NOMO-1 treated with DMSO at 0.1 percent for 48 hours (cell line): ENCODE measurements around the gene ZDHHC11B.
"Not testable (repeated sequence)": the region's sequence is repeated elsewhere in the genome, so short reads cannot be mapped to it uniquely, and the experiment has no call there.

Source experiments
- DNase-seq: peaks from one replicate; lab custom pipeline; 2025; ENCODE audit not compliant: unreplicated experiment; lab: John Stamatoyannopoulos, UW

The ZDHHC11B gene

DNA sequence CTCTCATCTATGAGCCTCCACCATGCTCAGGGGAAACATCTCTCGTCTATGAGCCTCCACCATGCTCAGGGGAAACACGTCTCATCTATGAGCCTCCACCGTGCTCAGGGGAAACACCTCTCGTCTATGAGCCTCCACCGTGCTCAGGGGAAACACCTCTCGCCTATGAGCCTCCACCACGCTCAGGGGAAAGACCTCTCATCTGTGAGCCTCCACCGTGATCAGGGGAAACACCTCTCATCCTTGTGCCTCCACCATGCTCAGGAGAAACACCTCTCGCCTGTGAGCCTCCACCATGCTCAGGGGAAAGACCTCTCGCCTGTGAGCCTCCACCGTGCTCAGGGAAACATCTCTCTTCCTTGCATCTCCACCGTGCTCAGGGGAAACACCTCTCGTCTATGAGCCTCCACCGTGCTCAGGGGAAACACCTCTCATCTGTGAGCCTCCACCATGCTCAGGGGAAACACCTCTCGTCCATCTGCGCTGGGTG lies 30.3 kb downstream of the ZDHHC11B start:
- DNase-seq, result not testable (repeated sequence)

DNA sequence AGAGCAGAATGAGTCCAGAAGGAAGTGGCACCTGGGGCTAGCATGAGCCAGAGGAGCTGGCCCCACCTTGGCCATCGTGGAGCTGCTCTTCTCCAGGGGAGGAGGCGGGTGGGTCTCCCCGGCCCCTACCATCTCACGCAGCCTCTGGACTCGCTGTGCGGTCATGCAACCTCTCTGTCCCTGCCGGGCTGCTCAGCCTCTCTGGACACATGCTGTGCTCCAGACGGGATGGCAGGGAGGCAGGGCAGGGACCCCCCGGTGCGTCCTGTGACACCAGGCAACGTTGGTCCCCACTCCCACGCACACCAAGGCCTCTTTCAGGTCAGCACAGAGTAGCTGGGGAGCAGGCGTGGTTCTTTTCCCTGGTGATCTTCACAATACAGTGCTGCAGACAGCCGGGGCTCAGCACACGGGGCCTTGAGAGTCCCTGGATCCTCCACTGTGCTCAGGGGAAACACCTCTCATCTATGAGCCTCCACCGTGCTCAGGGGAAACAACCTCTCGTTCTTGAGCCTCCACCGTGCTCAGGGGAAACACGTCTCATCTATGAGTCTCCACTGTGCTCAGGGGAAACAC lies 30.9 kb downstream of the ZDHHC11B start:
- not testable (repeated sequence) for DNase-seq

DNA sequence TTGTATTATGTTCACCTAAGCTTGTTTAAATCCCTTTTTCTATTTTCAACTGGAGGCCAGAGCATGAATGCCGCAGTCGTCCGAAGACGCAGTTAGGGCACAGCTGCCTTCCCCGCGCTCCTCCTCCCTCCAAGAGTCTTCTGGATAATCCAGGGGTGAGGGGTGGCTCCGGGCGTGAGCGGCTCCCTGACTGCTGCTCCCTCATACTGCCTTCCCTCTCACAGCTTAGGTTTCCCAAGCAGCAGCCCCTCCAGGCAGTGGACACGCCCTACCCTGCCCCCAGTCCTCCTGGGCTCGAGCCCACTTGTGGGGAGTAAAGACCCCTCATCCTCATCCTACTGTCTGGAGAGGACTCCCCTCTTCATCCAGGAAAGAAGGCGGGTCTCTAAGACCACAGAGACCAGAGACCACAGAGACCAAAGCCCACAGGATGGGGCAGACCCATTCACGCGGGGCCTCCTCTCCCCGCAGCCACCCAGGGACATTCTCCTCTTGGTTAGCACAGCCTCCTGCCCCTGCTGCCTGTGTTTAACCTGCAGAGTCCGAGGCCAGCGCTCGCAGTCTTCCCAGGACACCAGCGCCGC lies 31.9 kb downstream of the ZDHHC11B start:
- DNase-seq, result not testable (repeated sequence)

DNA sequence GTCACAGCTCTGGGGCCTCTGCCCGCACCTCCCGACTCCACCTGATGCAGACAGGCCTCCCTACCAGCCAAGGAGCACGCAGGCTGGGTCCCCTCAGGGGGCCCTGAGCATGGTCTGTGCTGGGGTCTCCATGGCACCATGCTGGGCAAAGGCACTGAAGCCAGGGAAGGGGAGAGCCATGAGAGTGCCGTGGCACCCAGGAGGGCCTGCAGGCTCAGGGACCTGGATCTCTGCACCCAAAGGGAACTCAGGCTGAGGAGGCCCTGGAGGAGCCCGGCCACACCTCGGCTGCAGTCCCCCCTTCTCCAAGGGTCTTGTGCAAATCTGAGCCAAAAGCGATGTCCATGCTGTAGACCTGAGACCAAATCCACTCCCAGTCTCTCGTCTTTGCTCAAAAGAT lies 32.5 kb downstream of the ZDHHC11B start:
- not testable (repeated sequence) for DNase-seq

DNA sequence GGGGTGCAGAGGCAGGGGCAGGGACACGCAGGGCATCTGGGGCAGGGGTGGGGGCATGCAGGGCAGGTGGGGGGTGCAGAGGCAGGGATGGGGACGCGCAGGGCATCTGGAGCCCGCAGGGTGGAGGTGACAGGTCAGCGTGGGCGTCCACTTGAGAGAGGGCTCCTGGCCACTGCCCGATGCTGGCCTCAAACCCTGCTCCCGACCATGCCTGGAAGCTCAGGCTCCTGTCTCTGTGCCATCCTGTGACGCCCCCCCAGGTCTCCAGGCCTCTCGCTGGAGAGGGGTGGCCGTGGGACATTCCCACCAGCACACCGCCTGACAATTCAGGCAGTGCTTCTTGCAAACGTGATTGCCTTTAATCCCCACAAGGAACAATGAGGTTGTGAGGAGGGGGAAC lies 33.0 kb downstream of the ZDHHC11B start:
- DNase-seq, result no peak

DNA sequence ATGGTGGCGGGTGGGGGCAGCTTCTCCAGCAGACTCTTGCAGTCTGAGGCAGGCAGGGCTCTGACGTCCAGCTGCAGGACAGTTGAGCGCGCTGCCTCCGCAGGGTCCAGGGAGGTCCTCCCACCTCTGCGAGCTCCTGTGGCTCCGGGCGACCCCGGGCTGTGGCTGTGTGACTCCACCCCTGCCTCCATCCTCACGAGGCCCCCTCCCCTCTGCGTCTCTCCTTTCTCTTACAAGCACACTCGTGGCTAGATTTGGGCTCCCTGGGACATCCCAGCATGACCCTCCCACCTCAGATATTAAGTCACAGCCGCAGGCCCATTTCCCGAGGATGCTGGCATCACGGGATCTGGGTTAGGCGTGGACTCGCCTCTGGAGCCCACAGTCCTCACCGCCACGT lies 34.3 kb downstream of the ZDHHC11B start:
- not testable (repeated sequence) for DNase-seq

DNA sequence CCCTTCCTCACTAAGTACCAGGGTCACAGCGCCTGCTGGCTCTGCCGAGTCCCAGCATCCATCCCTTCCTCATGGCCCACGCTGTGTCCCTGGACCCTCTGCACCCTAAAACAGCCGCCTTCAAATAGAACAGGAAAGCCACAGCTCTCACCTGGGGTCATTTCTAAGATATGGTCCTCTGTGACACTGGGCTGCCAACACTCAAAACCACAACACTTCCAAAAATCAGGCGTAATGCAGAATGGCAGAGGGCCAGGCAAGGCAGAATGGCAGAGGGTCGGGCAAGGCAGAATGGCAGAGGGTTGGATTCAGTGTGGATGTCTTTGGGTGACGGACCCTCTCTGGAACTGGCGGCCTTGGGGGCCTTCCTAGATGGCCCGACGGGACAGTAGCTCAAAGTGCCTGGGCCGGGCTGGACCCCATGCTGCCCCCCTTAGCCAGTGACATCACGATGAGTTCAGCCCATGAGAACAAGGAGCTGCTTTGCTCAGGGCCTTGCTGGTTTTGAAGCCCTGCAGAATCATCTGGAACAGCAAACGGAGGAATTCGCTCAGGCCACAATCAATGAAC lies 35.3 kb downstream of the ZDHHC11B start:
- no peak for DNase-seq

DNA sequence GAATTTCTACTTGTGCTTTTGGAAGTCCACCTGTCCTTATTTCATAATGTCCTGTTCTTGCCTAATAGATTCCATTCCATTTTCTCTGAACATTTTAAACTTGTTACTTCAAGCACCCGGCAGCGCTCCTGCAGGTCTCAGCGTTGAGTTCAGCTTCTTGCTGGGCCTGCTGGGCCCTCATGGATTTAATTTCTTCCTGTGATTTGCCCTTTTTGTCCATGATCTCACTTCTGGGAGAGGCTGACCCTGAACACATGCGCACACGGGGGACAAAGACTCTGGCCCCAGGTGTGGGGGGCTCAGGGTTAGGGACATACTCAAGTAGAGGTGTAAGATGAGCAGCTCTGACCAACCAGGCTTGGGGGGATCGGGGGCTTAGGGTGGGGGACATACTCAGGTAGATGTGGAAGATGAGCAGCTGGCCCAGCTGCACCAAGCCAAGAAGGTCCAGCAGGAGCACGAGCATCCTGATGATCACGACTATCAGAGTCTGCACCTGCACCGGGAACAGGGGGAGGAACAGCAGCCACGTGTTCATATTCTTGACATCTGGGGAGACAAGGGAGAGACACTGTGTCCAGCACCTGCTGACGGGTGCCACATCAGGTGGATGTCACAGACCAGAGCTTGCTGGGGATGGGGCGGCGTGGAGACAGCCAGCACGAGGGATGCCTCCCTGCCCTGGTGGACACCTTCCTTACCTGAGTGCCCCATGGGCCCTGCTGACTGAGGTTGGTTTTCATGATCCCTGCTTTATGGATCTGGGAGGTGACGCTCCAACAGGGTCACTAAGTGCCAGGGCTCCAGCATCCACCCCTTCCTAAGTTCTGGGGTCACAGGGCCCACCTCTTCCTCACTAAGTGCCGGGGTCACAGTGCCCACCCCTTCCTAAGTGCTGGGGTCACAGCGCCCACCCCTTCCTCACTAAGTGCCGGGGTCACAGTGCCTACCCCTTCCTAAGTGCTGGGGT lies 36.2 kb downstream of the ZDHHC11B start:
- not testable (repeated sequence) for DNase-seq

DNA sequence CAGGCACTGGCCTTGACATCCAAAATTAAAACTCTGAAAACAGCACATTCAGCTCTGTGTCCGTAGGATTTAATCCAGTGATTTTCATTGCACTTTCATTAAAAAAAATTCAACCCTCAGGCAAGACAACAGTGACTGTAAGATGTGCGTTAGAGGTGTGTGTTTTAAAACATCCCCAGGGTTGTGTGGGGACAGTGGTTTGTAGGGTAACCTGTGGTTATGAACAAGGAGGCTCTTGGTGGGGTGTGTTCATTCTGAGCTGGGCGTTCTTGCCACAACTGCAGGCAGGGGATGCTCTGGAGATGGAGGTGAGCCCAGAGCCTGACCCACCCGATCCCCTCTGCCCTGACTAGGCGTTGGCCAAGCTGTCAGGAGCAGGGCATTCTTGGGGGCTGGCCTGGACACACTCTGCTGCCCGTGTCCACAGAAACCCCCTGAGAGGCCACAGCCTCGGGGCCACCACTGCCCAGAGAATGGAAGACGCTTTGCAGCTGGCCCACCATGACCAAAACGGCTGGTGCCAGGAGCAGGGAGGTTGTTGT lies 37.2 kb downstream of the ZDHHC11B start:
- not testable (repeated sequence) for DNase-seq

DNA sequence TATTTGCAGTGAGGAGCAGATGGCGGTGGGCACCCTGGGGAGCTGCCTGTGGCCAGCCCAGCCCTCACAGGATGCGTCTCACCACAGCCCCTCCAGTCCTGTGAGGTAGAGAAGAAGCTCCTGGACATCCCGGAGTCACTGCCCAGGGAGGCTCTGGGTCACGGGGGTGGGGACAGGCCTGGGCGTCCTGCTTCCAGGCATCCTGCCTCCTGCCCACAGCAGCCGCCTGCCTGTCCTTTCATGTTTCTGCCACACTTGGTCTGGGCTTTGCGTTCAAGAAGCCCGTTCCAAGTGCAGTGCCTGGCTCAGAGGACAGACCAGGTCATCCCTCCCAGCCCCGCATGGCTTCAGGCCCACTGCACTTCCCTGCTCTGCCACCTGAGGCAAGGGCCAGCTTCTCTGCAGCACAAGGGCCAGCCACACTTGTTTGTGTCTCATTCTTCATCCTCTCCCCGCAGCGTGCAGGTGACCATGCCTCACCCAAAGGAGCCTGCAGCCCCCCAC lies 38.2 kb downstream of the ZDHHC11B start:
- no peak for DNase-seq

DNA sequence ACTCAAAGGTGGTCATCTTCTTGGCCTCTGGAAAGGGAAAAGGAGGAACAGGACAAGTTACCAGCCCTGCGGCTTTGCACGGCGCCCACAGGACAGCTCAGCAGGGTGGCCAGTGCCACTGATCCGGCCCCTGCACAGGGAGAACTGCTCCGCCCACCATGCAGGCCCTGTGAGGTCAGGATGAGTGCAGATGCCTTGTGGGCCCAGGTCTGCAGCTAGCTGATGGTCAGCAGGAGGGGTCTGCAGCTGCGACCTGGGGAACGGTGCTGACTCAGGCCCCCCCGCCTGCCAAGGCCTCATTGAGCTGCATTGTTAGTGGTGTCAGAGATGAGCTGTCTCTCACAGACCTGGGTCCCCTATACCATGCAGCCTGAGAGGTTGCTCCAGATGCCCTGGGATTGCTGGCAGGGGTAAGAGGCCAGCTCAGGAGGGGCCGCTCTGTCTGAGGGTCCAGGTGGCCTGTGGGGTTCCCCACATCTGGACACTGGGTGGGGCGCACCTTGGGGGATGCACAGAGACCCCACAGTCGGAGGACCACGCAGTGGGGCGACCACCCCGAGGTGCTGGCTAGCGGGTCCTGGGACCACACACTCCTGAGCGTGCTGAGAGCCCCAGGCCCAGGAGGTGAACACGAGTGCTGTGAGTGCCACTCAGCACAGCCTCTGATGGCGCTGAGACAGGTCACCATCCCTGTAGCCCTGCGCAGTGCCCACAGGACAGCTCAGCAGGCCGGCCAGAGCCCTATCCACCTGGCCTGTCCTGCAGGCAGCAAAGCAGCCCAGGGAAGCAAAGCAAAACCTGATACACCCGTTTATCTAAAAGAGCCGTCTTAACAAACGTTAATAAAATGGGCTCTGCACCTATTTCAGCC lies 39.0 kb downstream of the ZDHHC11B start:
- DNase-seq, result not testable (repeated sequence)

DNA sequence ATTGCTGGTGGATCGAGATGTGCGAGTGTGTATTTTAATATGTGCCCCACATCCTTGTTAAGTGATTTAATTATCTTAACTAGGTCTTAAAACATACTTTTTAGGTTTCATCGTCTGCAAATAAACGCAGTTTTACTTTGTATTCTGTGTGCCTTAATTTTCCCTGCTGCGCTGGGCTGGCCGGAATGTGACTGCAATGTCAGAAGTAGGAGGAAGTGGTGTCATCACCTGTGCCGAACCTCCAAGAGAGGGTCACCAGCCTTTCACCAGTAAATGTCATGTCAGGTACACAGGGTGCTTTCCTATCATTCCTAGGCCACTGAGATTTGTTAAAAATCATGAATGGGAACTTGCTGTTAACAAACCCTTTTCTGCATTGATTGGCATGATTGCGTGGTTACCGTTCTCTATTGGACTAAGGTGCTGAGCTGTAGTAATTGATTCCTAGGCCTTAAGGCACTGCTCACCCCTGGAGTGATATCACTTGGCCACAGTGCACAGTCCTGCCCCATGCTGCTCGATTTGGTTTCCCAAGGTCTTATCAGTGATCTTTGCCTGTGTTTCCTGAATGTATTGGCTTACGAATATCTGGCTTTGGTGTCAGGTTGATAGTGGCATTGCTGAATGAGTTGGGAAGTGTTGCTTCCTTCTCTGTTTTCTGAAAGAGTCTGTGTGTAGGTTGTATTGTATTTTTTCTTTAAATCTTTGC lies 40.7 kb downstream of the ZDHHC11B start:
- DNase-seq, result not testable (repeated sequence)

DNA sequence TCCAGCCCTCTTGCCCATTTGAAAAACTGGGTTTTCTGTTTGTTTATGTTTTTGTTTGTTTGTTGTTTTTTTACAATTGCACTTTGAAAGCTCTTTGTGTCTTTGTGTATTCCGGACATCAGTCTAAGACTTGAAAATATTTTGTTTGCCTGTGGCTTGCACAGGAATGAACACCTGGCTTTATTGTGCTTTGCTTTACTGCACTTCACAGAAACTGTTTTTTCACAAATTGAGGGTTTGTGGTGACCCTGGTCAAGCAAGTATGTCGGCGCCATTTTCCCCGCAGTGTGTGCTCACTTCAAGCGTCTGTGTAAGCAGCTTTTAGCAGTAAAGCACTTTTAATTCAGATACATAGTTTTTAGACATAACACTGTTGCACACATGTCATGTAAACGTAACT lies 42.3 kb downstream of the ZDHHC11B start:
- DNase-seq, result not testable (repeated sequence)

DNA sequence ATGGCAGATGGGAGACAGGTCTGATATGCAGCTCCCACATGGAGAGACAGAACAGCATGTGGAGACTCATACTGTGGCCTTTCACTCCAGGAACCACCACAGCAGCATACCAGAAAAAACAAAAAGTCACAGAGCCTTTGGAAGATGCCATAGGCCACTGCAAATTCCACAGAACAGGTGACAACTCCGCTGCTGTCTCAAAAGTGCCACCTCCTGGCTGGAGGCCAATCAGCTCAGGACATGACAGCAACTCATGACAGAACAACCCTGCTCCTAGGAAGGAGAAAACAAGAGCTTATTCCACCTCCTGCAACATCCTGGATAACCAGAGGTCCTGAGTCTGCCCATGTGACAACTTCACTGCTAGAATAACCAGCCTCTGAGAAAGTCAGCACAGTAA lies 50.4 kb downstream of the ZDHHC11B start:
- peak; percentile 6 for DNase-seq

DNA sequence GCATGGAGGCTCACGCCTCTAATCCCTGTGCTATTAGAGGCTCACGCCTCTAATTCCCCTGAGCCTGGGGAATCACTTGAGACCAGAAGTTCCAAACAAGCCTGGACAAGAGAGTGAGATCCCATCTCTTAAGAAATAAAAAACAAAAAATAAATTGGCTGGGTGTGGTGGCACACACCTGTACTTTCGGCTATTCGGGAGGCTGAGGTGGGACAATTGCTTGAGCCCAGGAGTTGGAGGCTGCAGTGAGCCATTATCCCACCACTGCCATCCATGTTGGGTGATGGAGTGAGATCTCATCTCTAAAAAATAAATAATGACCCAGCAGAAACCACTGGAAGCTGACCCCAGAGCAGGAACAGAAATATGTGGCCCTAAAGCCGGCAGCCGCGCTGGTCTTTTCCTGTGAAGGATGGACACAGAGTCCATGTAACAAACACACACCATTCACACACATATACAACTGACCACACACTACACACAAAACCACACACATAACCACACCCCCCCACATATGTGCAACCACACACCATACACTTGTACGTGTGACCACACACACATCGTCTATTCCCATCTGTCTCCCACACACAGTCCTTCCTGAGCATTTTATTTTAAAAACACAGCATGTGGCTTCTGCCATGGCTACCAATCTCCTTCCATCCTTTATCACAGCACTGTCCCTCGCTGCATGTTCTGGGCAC lies 51.6 kb downstream of the ZDHHC11B start:
- not testable (repeated sequence) for DNase-seq

DNA sequence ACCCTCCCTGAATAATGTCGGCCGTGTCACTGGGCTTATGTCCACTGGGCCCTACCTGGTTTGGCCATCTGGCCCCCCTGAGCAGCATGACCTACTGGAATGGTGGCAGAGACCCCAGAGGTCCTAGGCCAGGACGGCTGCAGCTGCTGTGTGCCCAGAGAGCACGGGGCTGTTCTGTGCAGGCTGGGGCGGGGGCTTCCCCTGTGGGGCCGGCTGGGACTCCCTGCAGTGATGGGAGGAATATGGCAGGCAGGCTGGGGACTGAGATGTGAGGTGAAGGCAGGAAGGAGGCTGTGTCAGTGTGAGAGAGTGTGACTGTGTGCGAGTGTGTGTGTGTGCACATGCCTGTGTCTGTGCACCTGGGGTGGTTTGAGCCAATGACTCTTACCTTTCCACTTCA lies 55.3 kb downstream of the ZDHHC11B start:
- DNase-seq, result not testable (repeated sequence)

DNA sequence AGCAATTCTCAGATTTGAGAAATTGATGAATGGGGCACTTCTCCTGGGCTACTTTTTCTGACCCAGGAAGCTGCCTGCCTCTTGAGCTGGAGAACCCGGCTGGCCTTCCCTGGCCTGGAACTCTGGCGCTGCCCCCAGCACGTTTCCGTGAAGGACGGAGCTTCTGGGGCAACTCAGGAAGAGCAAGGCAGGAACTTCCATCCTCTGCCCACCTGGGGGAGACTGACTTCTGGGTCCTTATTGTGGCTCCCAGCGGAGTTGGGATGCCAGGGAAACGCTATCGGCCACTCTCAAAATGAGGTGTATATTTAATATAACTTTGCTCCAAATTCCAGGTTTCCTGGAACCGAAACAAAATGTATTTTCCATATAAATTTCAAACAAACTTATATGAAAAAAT lies 57.4 kb downstream of the ZDHHC11B start:
- DNase-seq, result not testable (repeated sequence)

DNA sequence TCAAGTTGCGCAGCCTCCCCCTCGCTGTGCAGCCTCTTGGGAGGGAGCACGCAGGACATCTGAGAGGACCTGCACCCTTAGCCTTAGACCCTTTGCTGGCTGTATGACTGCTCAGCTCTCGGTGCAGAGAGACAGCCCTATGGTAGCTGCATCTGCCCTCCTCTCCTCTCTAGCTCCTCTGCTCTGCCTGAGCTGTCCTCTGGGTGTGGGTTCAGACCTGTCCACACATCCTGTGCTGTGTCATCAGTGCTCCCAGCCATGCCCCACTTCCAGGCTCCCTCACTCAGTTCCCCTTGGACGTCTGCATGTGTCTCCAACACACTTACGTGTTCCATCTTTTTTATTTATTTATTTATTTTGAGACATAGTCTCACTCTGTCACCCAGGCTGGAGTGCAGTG lies 60.7 kb downstream of the ZDHHC11B start:
- not testable (repeated sequence) for DNase-seq

DNA sequence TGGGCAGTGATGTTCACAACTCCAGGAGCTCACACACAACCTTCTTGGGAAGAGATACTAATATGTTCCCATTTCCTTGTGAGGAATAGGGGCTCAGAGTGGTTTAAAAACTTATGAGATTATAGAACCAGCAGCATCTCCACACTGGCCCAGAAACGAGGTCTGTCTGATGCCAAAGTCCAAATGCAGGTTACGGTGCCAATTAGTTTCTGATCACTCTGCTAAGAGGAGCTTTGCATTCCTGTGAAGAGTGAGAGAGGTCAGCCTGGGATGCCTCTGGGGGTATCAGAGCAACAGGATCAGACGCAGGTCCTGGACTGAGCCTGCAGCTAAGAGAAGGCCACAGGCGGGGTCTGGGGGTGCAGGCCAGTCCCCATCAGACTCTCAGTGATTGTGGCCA lies 61.2 kb downstream of the ZDHHC11B start:
- DNase-seq, result not testable (repeated sequence)
